Activated naive CD8-positive, alpha-beta T cell (primary cell): ENCODE results near the gene YBX3.

ENCODE experiments used
- H3K27ac Mint-ChIP-seq: one replicate; pipeline ENCODE4 v1.8.0; 2021; ENCODE audit warnings: mixed read lengths
- H3K27me3 Mint-ChIP-seq: one replicate; pipeline ENCODE4 v1.8.0; 2021; ENCODE audit warnings: mixed read lengths
- H3K36me3 Mint-ChIP-seq: one replicate; pipeline ENCODE4 v1.8.0; 2021; ENCODE audit warnings: mixed read lengths
- H3K4me1 Mint-ChIP-seq: one replicate; pipeline ENCODE4 v1.8.0; 2021; ENCODE audit warnings: low read depth, mixed read lengths
- H3K4me3 Mint-ChIP-seq: one replicate; pipeline ENCODE4 v1.8.0; 2021; ENCODE audit warnings: mild to moderate bottlenecking, mixed read lengths
- H3K9me3 Mint-ChIP-seq: one replicate; pipeline ENCODE4 v1.8.0; 2021; ENCODE audit warnings: low read depth, mixed read lengths

The YBX3 gene

GRCh38 chr12:10715491-10715890, 7.6 kb downstream of the YBX3 start:
- peak overlapping the region; percentile 1 for H3K27ac Mint-ChIP-seq
- peaks cover 53% of the 10 kb centered on the region for H3K4me1 Mint-ChIP-seq
- peak overlapping the region; percentile 65 for H3K4me3 Mint-ChIP-seq
- no peaks in the 10 kb centered on the region for H3K27me3 Mint-ChIP-seq
- peaks cover 34% of the 10 kb centered on the region for H3K36me3 Mint-ChIP-seq
- H3K9me3 Mint-ChIP-seq: no peaks in the 10 kb centered on the region

- H3K27ac Mint-ChIP-seq: no peak overlapping the region
- H3K4me3 Mint-ChIP-seq: no peak overlapping the region
- H3K27me3 Mint-ChIP-seq: no peaks in the 10 kb centered on the region
- peaks cover 35% of the 10 kb centered on the region for H3K36me3 Mint-ChIP-seq
- peaks cover 5% of the 10 kb centered on the region for H3K4me1 Mint-ChIP-seq
- no peaks in the 10 kb centered on the region for H3K9me3 Mint-ChIP-seq
These were observed 13.3 kb downstream of the YBX3 start for GRCh38 chr12:10709808-10710207.

GRCh38 chr12:10708862-10709261, 14.3 kb downstream of the YBX3 start:
- no peak overlapping the region for H3K27ac Mint-ChIP-seq
- no peaks in the 10 kb centered on the region for H3K9me3 Mint-ChIP-seq
- H3K4me1 Mint-ChIP-seq: peaks cover 1% of the 10 kb centered on the region
- H3K4me3 Mint-ChIP-seq: no peak overlapping the region
- peaks cover 39% of the 10 kb centered on the region for H3K36me3 Mint-ChIP-seq
- H3K27me3 Mint-ChIP-seq: no peaks in the 10 kb centered on the region

DNA sequence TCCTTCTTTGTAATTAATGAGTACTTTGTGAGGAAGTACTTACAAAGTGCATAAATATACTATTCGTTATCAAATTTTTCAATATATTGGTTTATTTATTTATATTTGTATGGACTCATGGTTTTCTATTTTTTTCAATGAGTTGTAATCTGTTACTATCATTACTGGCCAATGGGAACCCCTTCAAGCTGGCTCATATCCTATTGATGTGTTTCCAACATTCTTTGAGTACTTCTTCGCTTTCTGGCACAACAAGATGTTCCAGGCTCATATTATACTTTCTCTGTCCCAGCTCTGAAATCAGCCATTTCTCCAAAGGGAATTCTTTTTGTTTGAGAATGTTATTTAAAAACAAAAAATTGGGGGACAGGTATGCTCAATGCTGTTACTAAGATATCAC, 17.5 kb downstream of the YBX3 start:
- Mint-ChIP-seq H3K36me3 (peaks cover 33% of the 10 kb centered on the region), H3K27ac (no peak overlapping the region), H3K4me1 (peaks cover 13% of the 10 kb centered on the region), H3K9me3 (no peaks in the 10 kb centered on the region), H3K4me3 (no peak overlapping the region), H3K27me3 (no peaks in the 10 kb centered on the region)

DNA sequence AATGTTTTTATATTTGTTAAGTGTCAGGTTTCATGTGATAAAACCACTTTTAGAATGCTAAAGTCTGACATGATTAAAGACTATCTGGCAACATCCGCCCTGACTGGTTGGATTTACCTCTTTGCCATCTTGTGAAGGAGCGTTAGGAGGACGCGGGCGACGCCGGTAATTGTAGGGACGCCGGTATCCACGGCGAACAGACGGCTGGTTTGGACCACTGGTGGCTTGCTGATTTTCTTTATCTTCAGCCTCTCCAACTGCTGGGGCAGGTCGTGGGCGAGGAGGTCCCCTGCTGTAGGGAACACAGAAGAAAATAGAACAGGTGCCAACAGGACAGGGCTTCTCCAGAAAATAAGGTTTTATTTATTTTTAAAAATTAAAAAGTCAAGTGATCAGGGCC, 21.3 kb downstream of the YBX3 start:
- no peaks in the 10 kb centered on the region for H3K9me3 Mint-ChIP-seq
- no peaks in the 10 kb centered on the region for H3K27me3 Mint-ChIP-seq
- H3K27ac Mint-ChIP-seq: peak overlapping the region; percentile 72
- H3K4me1 Mint-ChIP-seq: peaks cover 16% of the 10 kb centered on the region
- no peak overlapping the region for H3K4me3 Mint-ChIP-seq
- peaks cover 25% of the 10 kb centered on the region for H3K36me3 Mint-ChIP-seq

DNA sequence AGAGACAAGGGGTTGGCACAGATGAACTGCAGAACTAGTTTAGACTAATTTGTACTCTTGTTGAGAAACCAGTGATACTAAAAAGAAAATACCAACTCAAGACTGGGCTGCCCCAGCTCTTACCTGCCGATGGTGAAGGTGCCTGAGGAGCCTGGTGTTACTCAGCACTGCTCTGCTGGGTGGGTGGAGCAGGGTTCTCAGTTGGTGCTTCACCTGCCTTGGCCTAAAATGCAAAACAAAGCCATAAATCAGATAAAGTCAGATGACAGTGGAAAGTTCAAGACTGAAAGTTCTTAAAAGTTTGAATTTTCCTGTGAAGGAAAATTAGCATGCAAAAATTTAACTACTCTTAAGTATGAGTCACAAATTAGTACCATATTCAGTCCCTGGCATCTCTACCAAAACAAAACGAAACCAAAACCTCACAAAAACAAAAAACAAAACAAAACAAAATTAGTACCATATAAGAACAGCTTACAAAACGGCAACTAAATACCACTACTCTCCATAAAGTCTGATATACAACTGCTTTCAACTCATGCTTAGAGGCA, 21.9 kb downstream of the YBX3 start:
- Mint-ChIP-seq H3K27ac (peak overlapping the region; percentile 72), H3K4me3 (peak overlapping the region; percentile 38), H3K4me1 (peaks cover 16% of the 10 kb centered on the region), H3K9me3 (no peaks in the 10 kb centered on the region), H3K36me3 (peaks cover 25% of the 10 kb centered on the region), H3K27me3 (no peaks in the 10 kb centered on the region)

DNA sequence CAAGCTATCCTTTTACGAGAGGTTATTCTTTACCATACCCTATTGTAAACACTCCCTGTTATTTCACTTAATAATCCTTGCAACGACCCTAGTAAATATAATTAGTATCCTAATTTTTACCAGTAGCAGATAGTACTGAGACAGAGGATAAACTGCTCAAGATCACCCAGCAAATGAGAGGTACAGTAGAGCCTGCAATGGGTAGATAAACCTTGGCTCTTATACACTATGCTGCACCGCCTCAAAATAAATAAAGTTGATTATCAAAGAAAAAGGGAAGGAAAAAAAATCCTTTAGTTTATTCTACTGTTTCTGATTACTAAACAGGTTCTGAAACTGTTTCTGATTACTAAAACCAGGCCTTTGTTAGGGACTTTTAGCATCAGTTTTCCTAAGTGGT, 22.5 kb downstream of the YBX3 start:
- peak overlapping the region; percentile 72 for H3K27ac Mint-ChIP-seq
- H3K4me1 Mint-ChIP-seq: peaks cover 16% of the 10 kb centered on the region
- H3K27me3 Mint-ChIP-seq: no peaks in the 10 kb centered on the region
- H3K36me3 Mint-ChIP-seq: peaks cover 27% of the 10 kb centered on the region
- H3K9me3 Mint-ChIP-seq: no peaks in the 10 kb centered on the region
- H3K4me3 Mint-ChIP-seq: no peak overlapping the region

- no peak overlapping the region for H3K27ac Mint-ChIP-seq
- no peak overlapping the region for H3K4me3 Mint-ChIP-seq
- H3K9me3 Mint-ChIP-seq: no peaks in the 10 kb centered on the region
- peaks cover 16% of the 10 kb centered on the region for H3K4me1 Mint-ChIP-seq
- H3K27me3 Mint-ChIP-seq: no peaks in the 10 kb centered on the region
- H3K36me3 Mint-ChIP-seq: peaks cover 23% of the 10 kb centered on the region
These were observed 25.3 kb downstream of the YBX3 start for GRCh38 chr12:10697862-10698261.

GRCh38 chr12:10697156-10697555, 26.0 kb downstream of the YBX3 start:
- Mint-ChIP-seq H3K4me1 (peaks cover 16% of the 10 kb centered on the region), H3K4me3 (no peak overlapping the region), H3K27ac (no peak overlapping the region), H3K27me3 (no peaks in the 10 kb centered on the region), H3K36me3 (peaks cover 23% of the 10 kb centered on the region), H3K9me3 (no peaks in the 10 kb centered on the region)

DNA sequence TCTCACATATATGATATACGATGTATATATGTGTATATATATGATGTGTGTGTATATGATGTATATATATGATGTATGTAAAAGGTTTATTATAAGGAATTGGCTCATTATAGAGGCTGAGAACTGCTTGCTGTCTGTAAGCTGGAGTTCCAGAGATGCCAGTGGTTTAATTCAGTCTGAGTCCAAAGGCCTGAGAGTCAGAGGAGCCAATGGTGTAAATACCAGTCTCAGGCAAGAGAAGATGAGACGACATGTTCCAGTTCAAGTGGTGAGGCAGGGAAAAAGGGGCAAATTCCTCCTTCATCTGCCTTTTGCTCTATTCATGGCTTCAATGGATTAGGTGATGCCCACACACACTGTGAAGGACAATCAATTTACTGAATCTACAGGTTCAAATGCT, 32.2 kb downstream of the YBX3 start:
- Mint-ChIP-seq H3K4me3 (no peak overlapping the region), H3K36me3 (peaks cover 12% of the 10 kb centered on the region), H3K27me3 (peaks cover 4% of the 10 kb centered on the region), H3K27ac (no peak overlapping the region), H3K9me3 (peaks cover 9% of the 10 kb centered on the region), H3K4me1 (no peaks in the 10 kb centered on the region)

DNA sequence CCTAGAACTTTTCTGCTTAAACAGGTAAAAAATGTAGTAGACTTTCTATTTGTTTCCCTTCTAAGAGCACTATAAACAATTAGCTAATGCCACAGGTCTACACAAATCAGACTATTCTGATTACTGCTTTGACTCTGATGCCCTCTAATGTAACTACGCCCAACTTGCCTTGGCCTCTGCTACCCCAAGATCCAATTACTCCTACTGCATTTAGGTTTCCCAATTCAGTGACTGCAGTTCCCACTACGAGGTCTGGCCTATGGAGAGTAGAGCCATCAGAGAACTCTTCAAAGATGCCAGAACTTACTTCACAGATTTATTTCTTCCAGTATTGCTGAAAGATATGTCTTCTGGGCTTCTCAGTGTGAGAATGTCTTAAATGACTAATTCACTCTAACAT, 34.0 kb downstream of the YBX3 start:
- no peaks in the 10 kb centered on the region for H3K4me1 Mint-ChIP-seq
- peaks cover 9% of the 10 kb centered on the region for H3K27me3 Mint-ChIP-seq

DNA sequence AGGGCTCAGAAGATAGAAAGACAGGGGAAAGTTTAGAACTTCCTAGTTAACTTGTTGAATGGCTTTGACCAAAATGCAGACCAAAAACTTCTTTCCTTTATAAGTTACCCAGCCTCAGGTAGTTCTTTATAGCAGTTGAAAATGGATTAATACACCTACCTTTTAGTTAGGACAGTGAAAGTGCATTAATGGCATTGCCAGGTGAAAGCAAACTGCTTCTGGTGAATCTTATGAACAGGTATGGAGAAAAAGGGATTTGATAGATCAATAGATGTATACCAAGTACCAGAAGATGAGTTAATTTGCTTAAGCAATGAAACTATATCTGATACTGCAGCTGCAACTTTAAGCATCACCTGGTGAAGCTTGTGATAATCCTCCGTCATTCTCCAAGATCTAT, 35.1 kb downstream of the YBX3 start:
- Mint-ChIP-seq H3K4me3 (no peak overlapping the region), H3K4me1 (no peaks in the 10 kb centered on the region), H3K27me3 (peaks cover 9% of the 10 kb centered on the region), H3K36me3 (peaks cover 11% of the 10 kb centered on the region), H3K9me3 (peaks cover 9% of the 10 kb centered on the region), H3K27ac (no peak overlapping the region)

More for the DNA sequence above, 34.0 kb downstream of the YBX3 start:
- peaks cover 9% of the 10 kb centered on the region for H3K9me3 Mint-ChIP-seq
- no peak overlapping the region for H3K4me3 Mint-ChIP-seq
- peaks cover 11% of the 10 kb centered on the region for H3K36me3 Mint-ChIP-seq
- no peak overlapping the region for H3K27ac Mint-ChIP-seq

GRCh38 chr12:10673659-10674384, 49.3 kb downstream of the YBX3 start, which contains the start of gene STYK1:
Gene STYK1 (minus strand): TSS chr12:10674052. CDS start chr12:10634618, 39,434 bp downstream.
- H3K4me1 Mint-ChIP-seq: peaks cover 33% of the 10 kb centered on the region
- peaks cover 7% of the 10 kb centered on the region for H3K27me3 Mint-ChIP-seq

GRCh38 chr12:10672231-10672868, 50.8 kb downstream of the YBX3 start:
- peaks cover 43% of the 10 kb centered on the region for H3K4me1 Mint-ChIP-seq
- H3K36me3 Mint-ChIP-seq: no peaks in the 10 kb centered on the region
- no peaks in the 10 kb centered on the region for H3K9me3 Mint-ChIP-seq
- peaks cover 3% of the 10 kb centered on the region for H3K27me3 Mint-ChIP-seq
- H3K4me3 Mint-ChIP-seq: peak overlapping the region; percentile 70
- H3K27ac Mint-ChIP-seq: peak overlapping the region; percentile 31

More at GRCh38 chr12:10673659-10674384, 49.3 kb downstream of the YBX3 start, which contains the start of gene STYK1:
- Mint-ChIP-seq H3K27ac (peak within 1 kb of the TSS; percentile 47), H3K9me3 (no peaks in the 10 kb centered on the region), H3K36me3 (no peaks in the 10 kb centered on the region), H3K4me3 (peak within 1 kb of the TSS; percentile 87)

GRCh38 chr12:10669533-10669932, 53.6 kb downstream of the YBX3 start:
- Mint-ChIP-seq H3K27ac (no peak overlapping the region), H3K9me3 (no peaks in the 10 kb centered on the region), H3K4me3 (no peak overlapping the region), H3K4me1 (peaks cover 39% of the 10 kb centered on the region), H3K27me3 (no peaks in the 10 kb centered on the region), H3K36me3 (no peaks in the 10 kb centered on the region)
